ACC112 (cell line): ENCODE results near the gene STON2.

ENCODE experiments used
- H2AFZ ChIP-seq: fragments of 200-600 bp; sonication (generic); one replicate; pipeline ENCODE4 v1.6.0; 2017; ENCODE audit warnings: antibody characterized with exemption, low read length; ENCODE audit not compliant: unreplicated experiment
- H3K27ac ChIP-seq: fragments of 200-600 bp; sonication (generic); 2 replicates; pipeline ENCODE4 v1.5.1; 2014; ENCODE audit warnings: low read depth, mild to moderate bottlenecking, antibody characterized with exemption, low read length, moderate library complexity
- H3K27me3 ChIP-seq: fragments of 200-600 bp; sonication (generic); 2 replicates; pipeline ENCODE4 v1.6.1; 2014; ENCODE audit warnings: mild to moderate bottlenecking, antibody characterized with exemption, low read length, moderate library complexity, mixed read lengths; ENCODE audit not compliant: insufficient read depth
- H3K36me3 ChIP-seq: fragments of 200-600 bp; sonication (generic); 2 replicates; pipeline ENCODE4 v1.6.1; 2016; ENCODE audit warnings: mild to moderate bottlenecking, antibody characterized with exemption, low read length, moderate library complexity, mixed read lengths; ENCODE audit not compliant: insufficient read depth
- H3K4me1 ChIP-seq: fragments of 200-600 bp; sonication (generic); one replicate; pipeline ENCODE4 v1.6.1; 2016; ENCODE audit warnings: low read length, mixed read lengths; ENCODE audit not compliant: insufficient read depth, unreplicated experiment, control insufficient read depth
- H3K4me3 ChIP-seq: fragments of 200-600 bp; sonication (generic); 2 replicates; pipeline ENCODE4 v1.5.1; 2014; ENCODE audit warnings: mild to moderate bottlenecking, low read depth, low read length
- H3K79me2 ChIP-seq: fragments of 200-600 bp; sonication (generic); one replicate; pipeline ENCODE4 v1.6.0; 2016; ENCODE audit warnings: low read length; ENCODE audit not compliant: control insufficient read depth, unreplicated experiment, insufficient read depth

Gene STON2

GRCh38 chr14:81400852-81401251 is 728 bp upstream of the STON2 start:
- no peaks in the 10 kb centered on the region; the same call in 1 of the 2 replicates for H3K27me3 ChIP-seq
- H3K4me3 ChIP-seq, result peak overlapping the region; percentile 59
- no peak overlapping the region for H2AFZ ChIP-seq
- H3K4me1 ChIP-seq, result peaks cover 30% of the 10 kb centered on the region
- no peaks in the 10 kb centered on the region for H3K36me3 ChIP-seq
- H3K79me2 ChIP-seq, result no peaks in the 10 kb centered on the region
- H3K27ac ChIP-seq, result peak overlapping the region; percentile 99

DNA sequence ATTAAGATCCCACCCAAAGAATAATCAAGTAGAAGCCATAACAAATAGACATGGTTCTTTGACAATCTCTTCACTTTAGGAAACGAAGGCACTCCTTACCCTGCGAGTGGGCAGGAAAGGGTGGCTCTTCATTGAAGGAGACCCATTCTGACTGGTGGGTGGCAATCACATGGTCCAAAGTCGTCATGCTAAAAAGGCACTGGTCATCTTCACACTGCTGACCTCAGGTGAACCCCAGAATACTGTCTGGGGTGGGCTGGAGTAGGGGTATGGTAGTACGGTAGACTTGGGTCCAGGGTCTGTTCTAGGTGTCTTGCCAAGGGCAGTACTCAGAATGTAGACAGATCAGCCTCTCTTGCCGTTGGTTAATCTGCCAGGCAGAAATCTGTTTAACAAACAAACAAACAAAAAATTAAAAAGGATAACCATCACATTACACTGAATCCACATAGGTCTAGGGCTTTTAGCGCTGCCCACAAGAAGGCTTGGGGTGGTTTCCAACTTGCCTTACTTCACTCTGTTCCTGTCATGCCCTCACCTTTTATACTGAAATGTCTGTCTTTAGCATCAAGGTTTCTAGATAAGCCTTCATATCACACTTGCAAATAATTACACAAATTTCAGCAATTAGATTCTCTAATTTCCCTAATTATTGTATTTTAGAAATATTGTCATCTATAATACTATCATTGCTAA is 1.8 kb downstream of the STON2 start:
- no peak overlapping the region for H3K4me3 ChIP-seq
- no peak overlapping the region for H3K27ac ChIP-seq
- peak overlapping the region; percentile 51 for H2AFZ ChIP-seq
- H3K36me3 ChIP-seq, result no peaks in the 10 kb centered on the region
- no peaks in the 10 kb centered on the region for H3K79me2 ChIP-seq
- no peaks in the 10 kb centered on the region for H3K27me3 ChIP-seq
- peaks cover 30% of the 10 kb centered on the region for H3K4me1 ChIP-seq

GRCh38 chr14:81396113-81396512 is 4.0 kb downstream of the STON2 start:
- no peak overlapping the region for H3K4me3 ChIP-seq
- no peak overlapping the region for H2AFZ ChIP-seq
- no peaks in the 10 kb centered on the region for H3K36me3 ChIP-seq
- no peaks in the 10 kb centered on the region for H3K79me2 ChIP-seq
- H3K4me1 ChIP-seq, result peaks cover 16% of the 10 kb centered on the region
- H3K27ac ChIP-seq, result no peak overlapping the region
- no peaks in the 10 kb centered on the region for H3K27me3 ChIP-seq

DNA sequence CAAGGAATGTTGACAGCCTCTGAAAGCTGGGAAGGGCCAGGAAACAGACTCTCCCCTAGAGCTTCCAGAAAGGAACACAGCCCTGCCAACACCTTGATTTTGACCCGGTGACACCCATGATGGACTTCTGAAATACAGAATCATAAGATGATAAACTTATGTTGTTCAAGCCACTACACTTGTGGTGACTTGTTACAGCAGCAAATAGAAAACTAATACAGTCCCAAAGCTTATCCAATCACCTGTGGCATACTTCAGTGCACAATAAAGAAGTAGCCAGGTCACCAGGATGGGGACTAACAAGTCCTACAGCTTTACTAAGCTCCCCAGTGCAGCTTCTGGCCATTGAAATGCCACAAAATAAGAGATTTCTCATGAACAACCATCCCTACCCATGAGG is 5.4 kb downstream of the STON2 start:
- H3K27ac ChIP-seq, result no peak overlapping the region
- H2AFZ ChIP-seq, result no peak overlapping the region
- H3K27me3 ChIP-seq, result no peaks in the 10 kb centered on the region
- no peaks in the 10 kb centered on the region for H3K36me3 ChIP-seq
- no peaks in the 10 kb centered on the region for H3K79me2 ChIP-seq
- no peak overlapping the region for H3K4me3 ChIP-seq
- peaks cover 5% of the 10 kb centered on the region for H3K4me1 ChIP-seq

- Histone ChIP-seq H3K79me2 (no peaks in the 10 kb centered on the region), H3K27me3 (peaks cover 9% of the 10 kb centered on the region; the same call in 1 of the 2 replicates), H3K4me3 (no peak overlapping the region), H3K36me3 (no peaks in the 10 kb centered on the region), H2AFZ (no peak overlapping the region), H3K4me1 (no peaks in the 10 kb centered on the region), H3K27ac (no peak overlapping the region)
These were observed 7.0 kb downstream of the STON2 start for GRCh38 chr14:81392976-81393643.

GRCh38 chr14:81392052-81392451 is 8.1 kb downstream of the STON2 start:
- no peaks in the 10 kb centered on the region for H3K36me3 ChIP-seq
- H2AFZ ChIP-seq, result no peak overlapping the region
- H3K27ac ChIP-seq, result no peak overlapping the region
- no peak overlapping the region for H3K4me3 ChIP-seq
- no peaks in the 10 kb centered on the region for H3K4me1 ChIP-seq
- H3K79me2 ChIP-seq, result no peaks in the 10 kb centered on the region
- peaks cover 9% of the 10 kb centered on the region; the same call in 1 of the 2 replicates for H3K27me3 ChIP-seq

DNA sequence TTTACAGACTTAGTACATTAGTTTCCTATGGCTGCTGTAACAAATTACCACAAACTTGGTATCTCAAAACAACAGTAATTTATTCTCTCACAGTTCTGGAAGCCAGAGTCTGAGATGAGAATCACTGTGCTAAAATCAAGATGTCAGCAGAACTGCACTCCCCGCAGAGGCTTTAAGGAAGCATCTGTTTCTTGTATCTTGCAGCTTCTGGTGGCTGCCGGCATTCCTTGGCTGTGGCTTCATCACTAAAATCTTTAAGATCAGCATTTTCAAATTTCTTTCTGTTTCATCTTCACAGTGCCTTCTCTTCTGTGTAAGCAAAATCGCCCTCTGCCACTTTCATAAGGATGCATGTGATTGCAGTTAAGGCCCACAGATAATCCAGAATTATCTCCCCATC is 9.4 kb downstream of the STON2 start:
- Histone ChIP-seq H3K36me3 (no peaks in the 10 kb centered on the region), H3K79me2 (no peaks in the 10 kb centered on the region), H3K4me3 (no peak overlapping the region), H2AFZ (no peak overlapping the region), H3K27ac (no peak overlapping the region), H3K4me1 (no peaks in the 10 kb centered on the region), H3K27me3 (peaks cover 9% of the 10 kb centered on the region; the same call in 1 of the 2 replicates)

DNA sequence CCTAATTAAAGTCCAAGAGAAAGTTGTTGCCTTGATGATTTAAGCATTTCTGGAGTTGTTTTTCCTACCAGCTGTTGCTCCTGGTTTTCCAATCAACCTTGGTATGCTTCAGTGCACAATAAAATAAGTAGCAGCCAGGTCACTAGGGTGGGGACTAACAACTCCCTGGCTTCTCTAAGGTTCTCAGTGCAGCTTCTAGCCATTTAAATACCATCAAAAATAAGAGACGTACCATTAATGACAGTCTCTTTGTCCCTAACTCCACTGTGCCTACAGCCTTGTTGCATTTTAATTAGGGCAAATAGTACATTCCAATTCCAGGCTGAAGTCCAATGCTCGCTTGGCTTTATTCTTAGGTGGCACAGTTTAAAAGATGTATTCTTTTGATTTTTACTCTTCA is 11.8 kb downstream of the STON2 start:
- no peaks in the 10 kb centered on the region for H3K36me3 ChIP-seq
- H2AFZ ChIP-seq, result no peak overlapping the region
- no peaks in the 10 kb centered on the region for H3K4me1 ChIP-seq
- H3K27ac ChIP-seq, result no peak overlapping the region
- peaks cover 12% of the 10 kb centered on the region; the same call in 1 of the 2 replicates for H3K27me3 ChIP-seq
- no peaks in the 10 kb centered on the region for H3K79me2 ChIP-seq
- no peak overlapping the region for H3K4me3 ChIP-seq

DNA sequence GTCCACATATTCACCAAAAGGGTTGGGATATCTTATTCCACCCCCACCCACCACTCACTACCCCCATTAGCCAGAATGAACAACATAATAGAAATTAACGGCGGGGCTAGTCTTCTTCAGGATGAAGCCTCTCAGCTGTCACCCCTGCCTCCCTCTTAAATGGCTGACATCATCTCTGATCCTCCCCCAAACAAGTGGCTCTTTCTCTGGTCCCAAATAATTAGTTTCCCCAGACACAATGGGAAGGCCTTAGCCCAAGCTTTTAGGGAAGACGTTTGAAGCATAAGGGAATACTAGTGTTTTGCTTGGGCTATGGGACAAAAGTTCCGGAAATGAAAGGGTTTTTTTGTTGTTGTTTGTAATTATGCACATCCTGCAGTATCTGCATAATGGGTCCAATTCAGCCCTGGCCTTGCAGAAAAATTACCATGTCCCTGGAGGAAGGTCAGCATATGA is 13.8 kb downstream of the STON2 start:
- Histone ChIP-seq H3K79me2 (no peaks in the 10 kb centered on the region), H3K4me3 (no peak overlapping the region)

GRCh38 chr14:81385886-81386285 is 14.2 kb downstream of the STON2 start:
- no peak overlapping the region for H3K4me3 ChIP-seq
- no peak overlapping the region for H2AFZ ChIP-seq
- no peaks in the 10 kb centered on the region for H3K4me1 ChIP-seq
- H3K27me3 ChIP-seq, result peaks cover 13% of the 10 kb centered on the region; the same call in 1 of the 2 replicates
- no peak overlapping the region for H3K27ac ChIP-seq
- no peaks in the 10 kb centered on the region for H3K36me3 ChIP-seq
- H3K79me2 ChIP-seq, result no peaks in the 10 kb centered on the region

More for the DNA sequence above, 13.8 kb downstream of the STON2 start:
- Histone ChIP-seq H3K27ac (no peak overlapping the region), H3K27me3 (peaks cover 13% of the 10 kb centered on the region; the same call in 1 of the 2 replicates), H2AFZ (no peak overlapping the region), H3K36me3 (no peaks in the 10 kb centered on the region), H3K4me1 (no peaks in the 10 kb centered on the region)

- no peaks in the 10 kb centered on the region for H3K36me3 ChIP-seq
- H3K4me1 ChIP-seq, result no peaks in the 10 kb centered on the region
- H3K4me3 ChIP-seq, result no peak overlapping the region
- H3K27ac ChIP-seq, result no peak overlapping the region
- H3K27me3 ChIP-seq, result peaks cover 15% of the 10 kb centered on the region; the same call in 1 of the 2 replicates
- H3K79me2 ChIP-seq, result no peaks in the 10 kb centered on the region
- H2AFZ ChIP-seq, result no peak overlapping the region
These were observed 14.7 kb downstream of the STON2 start for GRCh38 chr14:81385419-81385818.
